Measurements from ENCODE around the gene TEN1.
"Not testable (repeated sequence)": the region's sequence is repeated elsewhere in the genome, so short reads cannot be mapped to it uniquely, and the experiment has no call there.

Gene TEN1

DNA sequence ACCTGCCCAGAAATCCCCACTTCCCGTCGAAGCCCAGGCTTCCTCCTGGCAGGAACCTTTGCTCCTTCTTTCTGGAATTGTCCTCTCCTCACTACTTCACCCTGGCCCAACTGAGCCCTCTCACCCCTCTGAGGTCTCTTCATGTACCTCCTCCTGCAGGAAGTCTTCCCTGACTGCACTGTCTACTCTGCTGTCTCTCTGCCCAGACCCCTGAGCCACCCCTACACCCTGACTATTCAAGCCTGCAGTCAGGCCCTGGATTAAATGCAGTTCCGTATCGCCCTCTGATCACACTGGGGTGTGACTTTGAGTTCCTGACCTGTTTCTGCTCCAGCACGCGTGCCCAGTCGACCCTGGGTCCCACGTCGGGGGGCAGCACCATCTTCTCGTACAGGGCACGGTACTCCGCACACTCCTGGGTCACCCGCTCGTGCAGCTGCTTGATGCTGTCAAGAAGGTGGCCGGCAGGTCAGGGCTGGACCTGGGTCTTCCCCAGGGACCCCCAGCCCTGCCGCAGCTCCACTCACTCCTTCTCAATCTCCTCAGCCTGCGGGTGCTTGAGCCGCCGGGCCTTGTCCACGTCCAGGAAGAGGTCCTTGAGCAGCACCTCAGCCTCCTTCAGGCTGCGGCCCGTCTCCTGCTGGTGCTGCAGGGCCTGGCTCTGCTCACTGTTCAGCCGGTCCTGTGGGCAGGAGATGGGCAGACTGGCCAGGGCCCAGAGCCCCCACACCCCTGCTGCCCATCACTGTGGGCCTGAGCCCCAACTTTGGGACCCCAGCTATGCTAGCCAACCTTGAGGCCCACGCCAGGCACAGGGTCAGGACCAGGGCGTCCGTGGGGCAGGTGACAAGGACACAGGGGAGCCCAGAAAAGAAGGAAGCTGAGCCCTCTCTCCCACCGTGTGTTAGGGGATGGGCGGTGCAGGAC is 44.2 kb downstream of the TEN1 start:
- FAIRE-seq = no peak

DNA sequence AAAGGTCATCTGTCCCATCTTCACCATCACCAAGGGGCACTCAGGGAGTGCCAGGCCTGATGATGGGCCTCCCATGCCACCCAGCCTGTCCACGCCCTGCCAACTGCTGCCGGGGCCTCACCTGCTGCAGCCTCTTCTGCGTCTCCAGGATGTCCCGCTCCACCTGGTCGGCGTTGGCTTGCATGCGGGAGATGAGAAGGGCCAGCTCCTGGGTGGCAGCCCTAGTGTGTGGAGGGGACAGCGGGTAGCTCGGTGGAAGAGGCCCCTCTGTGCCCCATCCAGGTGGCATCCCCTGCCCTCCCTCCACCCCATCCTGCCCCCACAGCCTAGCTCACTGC is 44.8 kb downstream of the TEN1 start:
- DNase-seq (ENCODE audit: extremely low spot score, insufficient read length, low read depth) (no peak), FAIRE-seq (no peak)

More for the DNA sequence above, 44.2 kb downstream of the TEN1 start:
- no peak for DNase-seq (ENCODE audit: extremely low spot score, insufficient read length, low read depth)

DNA sequence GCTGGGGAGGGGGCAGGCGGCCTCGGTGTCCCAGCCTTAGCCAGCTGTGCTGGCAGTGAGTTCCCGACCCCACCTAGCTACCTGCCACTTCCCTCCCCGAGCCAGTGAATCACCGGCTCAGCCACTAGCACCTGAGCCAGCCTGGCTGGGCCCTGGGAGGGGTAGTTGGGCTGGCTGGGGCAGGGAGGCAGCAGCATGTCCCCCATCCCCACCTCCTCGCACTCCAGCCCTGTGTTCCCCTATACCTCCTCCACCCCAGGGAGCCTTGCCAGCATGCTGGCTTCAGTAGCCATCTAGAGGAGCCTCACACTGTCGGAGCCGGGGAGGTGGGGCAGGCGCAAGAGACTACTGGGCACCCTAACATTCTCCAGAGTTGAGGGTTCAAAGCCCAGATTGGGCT is 45.3 kb downstream of the TEN1 start:
- no peak for DNase-seq (ENCODE audit: extremely low spot score, insufficient read length, low read depth)
- FAIRE-seq = no peak

DNA sequence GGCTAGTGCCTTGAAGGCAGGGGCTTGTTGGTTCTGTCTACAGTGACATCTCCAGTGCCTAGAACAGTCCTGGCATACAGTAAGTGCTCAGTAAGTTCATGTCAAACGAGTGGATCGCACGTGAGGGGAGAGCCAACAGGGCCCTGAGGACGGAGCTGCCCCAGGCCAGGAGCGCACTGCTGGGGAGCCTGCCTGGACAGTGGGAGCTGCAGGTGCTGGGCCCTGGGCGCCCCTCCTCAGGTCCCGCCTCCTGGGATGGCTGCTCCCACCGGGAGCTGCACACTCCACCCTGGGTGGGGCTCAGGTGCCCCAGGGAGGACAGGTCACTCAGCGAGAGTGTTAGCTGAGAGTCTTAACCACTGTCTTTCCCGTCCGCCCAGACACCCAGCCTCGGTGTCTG is 46.3 kb downstream of the TEN1 start:
- DNase-seq (ENCODE audit: extremely low spot score, insufficient read length, low read depth) = no peak
- FAIRE-seq = no peak

DNA sequence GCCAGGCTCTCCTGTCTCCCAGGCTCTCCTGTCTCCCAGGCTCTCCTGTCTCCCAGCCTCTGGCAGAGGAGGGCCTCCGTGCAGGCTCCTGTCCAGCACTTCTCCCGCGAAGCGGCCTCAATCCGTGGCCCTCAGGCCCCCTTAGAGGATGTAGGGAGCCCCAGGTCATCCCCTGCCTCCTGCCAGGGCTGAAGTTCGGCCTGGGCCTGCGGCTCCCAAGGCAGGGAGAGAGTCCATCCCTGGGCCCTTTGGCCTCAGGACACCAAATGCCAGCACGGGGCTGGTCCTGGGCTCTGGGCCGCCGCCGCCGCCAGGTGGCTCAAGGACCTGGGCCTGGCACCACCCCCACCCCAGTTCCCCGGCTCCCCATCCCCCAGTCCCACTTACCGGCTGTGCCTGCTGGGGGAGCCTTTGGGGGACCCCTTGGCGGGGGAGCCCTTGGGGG is 47.7 kb downstream of the TEN1 start:
- DNase-seq (ENCODE audit: extremely low spot score, insufficient read length, low read depth) = no peak
- no peak for FAIRE-seq

DNA sequence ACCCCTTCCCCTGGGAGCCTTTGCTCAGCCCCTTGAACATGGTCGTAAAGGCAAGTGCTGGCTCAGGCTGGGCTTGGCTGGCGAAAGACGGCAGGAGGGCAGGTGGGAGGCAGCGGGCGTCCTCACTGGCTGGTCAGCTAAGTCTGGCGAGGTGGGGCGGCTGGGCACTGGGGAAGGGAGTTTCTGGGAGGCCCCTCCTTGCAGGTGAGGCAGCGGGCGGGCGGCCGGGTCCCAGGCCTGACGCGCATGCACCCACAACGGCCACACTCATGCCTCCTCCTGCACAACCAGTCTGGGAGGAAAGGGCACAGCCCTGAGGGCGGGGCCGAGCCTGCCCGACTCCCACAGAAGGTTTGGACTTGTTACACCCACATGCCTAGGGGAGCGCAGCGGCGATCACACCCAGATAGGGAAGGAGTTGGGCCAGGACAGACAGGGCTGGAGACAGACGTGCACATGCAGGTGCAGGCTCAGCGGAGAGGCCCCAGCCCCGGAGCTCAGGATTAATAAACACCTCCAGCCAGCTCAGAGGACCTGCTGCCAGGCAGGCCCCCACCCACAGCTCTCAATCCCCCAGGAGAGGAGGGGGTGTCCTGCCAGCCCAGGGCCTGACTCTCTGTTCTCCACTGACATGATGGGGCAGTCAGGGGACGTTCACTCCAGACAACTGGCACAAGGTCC is 48.3 kb downstream of the TEN1 start, which contains the start of gene EVPL:
TSS of gene EVPL (minus strand) at position 148 of the 681 bp plus-strand sequence. CDS start at position 40, 108 bp downstream.
- DNase-seq (ENCODE audit: extremely low spot score, insufficient read length, low read depth) = no peak
- no peak for FAIRE-seq

DNA sequence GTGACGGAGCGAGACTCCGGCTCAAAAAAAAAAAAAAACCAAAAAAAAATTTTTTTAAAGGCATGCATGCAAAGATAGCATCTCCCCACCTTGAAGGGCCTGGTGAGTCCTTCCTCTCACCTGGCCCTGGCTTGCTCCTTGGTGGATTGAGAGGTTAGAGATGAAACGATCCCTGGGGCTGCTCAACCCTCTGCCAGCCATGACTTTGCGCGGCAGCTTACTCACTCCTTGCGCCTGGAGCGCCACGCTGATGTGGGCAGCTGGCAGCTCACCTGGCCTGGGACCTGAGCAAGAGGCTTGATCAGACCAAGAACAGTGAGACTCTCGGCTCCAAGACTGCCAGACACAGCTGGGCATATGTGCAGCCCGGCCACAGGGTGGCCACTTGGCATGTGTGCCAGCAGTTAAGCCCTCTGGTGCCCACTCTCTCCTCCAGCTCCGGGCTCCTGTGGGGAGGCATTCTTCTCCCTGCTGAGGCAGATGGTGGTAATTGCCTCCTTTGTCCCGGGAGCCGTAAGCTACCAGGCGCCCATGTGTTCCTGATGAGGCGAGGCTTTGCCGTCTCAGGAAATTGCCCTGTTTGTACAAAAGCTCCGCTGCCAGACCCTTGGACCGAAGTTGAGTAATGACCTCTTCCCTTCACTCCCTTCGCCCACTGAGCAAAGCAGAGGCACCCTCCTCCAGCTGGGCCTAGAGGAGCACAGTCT is 53.2 kb downstream of the TEN1 start:
- no peak for FAIRE-seq
- no peak for DNase-seq (ENCODE audit: extremely low spot score, insufficient read length, low read depth)

DNA sequence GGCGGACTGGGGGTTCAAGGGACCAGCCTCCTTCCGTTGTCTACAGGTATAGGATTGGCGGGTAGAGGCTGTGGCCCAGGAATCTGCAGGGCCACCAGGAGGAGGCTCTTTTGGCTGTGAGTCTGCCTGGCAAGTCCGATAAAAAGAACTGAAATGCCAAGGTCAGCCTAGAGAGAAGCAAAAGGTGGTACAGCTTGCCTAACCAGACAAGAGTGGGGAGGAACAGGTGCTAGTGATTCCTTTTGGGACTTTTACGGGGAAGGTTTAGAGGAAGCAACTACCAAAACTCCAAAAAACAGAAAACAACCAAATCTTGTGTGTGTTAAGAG is 53.7 kb downstream of the TEN1 start:
- FAIRE-seq (no peak), DNase-seq (ENCODE audit: extremely low spot score, insufficient read length, low read depth) (no peak)

DNA sequence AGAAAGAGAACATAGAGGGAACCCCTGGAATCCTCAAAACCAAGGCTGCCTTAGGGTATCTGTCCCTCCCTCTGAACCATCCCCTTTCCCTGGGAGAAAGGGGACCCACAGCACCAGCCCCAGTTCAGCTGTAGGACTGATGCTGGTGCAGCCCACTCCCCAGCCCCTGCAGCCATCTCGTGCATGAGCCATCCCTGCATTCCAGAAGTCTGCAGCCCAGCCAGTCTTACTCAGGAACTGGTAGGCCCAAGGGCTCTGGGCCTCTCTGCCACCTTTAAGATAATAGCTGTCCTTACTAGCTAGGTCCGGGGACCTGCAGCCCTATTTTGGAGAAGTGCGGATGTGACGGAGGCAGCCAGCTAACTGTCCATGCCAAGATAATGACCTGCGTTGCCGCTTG is 54.1 kb downstream of the TEN1 start:
- DNase-seq (ENCODE audit: extremely low spot score, insufficient read length, low read depth) (no peak), FAIRE-seq (no peak)

DNA sequence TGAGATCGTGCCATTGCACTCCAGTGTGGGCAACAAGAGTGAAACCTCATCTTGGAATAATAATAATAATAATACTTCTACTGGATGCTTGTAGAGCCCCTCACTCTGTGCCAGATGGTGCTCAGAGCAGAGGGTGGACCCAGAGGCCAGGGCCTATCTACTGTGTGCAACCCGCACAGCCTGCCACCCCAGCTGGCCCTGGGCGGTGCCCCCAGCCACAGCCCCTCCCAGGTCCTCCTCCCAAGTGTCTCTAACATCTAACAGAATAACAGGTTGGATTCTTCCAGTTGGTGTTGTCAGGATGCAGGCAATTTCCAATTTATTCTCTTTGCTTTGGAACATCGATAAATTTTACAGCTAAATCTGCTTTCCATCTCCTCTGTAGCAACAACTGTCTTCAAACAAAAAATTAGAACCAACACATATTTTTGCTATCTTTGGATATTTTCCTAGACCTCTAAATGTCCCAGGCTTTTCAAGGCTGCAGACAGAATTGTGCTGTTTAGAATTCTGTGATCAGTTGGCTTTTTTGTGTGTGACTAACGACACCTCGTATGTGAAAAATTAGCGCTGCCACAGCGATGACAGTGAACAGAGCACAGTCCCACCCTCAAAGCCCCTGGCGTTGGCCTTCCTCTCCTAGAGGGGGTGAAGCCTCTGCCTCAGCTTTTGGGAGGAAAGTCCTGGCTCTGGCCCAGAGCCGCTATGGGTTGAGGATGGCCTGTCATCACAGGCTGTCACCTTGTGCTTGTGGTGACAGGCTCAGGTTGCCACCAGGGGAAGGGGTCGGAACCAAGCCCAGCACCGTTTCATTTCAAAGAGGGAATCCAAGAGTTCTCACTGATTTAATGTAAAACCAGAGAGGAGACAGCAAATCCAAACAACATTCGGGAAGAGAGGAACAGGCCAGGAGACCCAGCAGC is 55.6 kb downstream of the TEN1 start:
- no peak for FAIRE-seq

DNA sequence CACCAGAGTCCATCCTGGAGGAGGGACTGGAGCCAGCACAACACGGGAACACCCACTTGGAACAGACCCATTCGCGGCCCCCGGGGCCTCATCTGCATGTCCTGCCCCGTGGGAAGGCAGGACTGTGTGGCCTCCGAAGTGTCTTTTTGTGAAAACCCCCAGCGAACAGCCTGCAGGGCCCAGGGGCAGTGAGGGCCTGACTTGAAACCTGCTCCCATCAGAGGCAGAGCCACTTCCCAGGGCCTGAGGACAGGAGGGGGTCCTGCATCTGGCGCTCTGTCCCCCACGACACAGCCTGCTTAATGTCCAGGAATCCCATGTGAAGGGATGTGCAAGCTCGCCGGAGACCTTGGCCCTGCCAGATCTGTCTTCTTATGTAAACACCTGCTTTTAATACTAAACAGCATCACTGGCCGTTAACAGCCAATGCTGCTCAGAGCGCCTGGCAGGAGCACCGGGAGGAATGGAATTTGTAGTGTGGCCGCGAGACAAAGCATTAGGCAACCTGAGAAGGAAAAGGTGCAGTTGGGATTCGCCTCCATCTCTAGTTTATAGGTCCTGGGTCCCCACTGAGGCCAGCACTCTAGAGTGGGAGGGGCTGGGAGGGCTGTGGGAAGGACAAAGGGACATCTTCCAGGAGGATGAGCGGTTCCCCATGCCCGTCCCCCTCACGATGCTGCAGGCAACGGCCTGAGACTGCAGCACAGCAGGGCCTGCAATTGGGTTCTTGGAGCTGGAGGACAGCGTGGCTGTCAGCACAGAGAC is 57.6 kb downstream of the TEN1 start:
- FAIRE-seq = no peak
- DNase-seq (ENCODE audit: extremely low spot score, insufficient read length, low read depth) = no peak

More for the DNA sequence above, 55.6 kb downstream of the TEN1 start:
- DNase-seq (ENCODE audit: extremely low spot score, insufficient read length, low read depth) = no peak

DNA sequence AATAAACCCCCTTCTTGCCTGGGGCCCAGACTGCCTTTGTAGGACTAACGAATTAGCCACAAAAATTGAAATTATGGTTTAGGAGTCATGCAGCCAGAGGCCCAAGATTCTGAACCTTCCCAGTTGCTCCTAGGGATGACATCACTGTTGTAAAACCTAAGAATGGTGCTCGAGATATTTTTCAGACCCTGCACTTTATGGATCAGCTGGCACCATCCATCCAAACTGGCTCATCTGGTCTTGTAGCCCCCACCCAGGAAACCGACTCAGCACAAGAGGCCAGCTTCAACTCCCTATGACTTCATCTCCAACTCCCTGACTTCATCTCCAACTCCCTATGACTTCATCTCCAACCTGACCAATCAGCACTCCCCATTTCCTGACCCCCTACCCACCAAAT is 59.0 kb downstream of the TEN1 start:
- no peak for FAIRE-seq
- DNase-seq (ENCODE audit: extremely low spot score, insufficient read length, low read depth) = no peak

DNA sequence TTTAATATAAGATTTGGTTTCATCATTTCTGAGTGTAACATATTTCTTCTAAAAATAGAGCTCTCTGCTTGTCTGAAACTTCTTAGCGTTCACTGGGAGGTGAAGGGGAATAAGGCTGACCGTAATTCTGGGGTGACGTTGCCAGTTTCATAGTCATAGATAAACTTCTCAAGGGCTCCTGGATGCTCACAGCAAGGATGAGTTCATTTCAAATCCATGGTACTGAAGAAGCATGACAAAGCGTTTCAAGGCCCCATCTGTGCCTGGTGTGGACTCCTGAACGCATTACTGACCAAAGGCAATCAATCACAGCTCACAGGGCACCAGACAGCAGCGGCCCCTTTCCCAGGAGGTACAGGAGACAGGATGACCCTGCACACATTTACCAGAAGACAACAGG is 60.1 kb downstream of the TEN1 start:
- FAIRE-seq = no peak
- DNase-seq (ENCODE audit: extremely low spot score, insufficient read length, low read depth) = no peak

DNA sequence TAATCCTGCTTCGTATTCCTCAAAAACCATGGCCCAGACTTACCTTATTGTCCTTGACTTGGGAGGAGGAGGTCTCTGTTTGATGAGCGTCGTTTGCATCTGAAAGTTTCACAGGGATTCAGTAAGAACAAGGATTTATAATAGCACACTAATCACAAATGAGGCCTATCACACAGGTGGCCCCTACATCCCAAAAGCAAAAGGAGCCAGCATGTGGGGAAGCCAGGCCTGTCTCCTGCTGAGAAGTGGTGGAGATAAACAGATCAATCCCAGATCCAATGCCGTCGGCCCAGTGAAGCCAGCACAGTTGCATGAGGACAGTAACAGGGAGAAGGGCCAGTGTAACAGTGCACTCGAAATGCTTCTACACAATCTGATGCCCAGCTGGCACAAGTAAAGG is 61.3 kb downstream of the TEN1 start:
- FAIRE-seq (no peak), DNase-seq (ENCODE audit: extremely low spot score, insufficient read length, low read depth) (no peak)

DNA sequence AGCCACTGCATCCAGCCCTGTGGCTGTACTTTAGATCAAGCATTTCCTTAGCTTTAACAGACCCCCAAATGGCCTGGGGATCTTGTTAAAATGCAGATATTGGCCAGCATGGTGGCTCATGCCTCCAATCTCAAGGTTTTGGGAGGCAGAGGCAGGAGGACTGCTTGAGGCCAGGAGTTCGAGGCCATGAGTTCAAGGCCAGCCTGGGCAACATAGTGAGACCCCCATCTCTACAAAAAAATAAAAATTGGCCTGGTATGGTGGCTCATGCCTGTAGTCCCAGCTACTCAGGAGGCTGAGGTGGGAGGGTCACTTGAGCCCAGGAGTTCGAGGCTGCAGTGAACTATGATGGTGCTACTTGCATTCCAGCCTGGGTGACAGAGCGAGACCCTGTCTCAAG is 63.8 kb downstream of the TEN1 start:
- FAIRE-seq; DNase-seq (ENCODE audit: extremely low spot score, insufficient read length, low read depth): not testable (repeated sequence)

DNA sequence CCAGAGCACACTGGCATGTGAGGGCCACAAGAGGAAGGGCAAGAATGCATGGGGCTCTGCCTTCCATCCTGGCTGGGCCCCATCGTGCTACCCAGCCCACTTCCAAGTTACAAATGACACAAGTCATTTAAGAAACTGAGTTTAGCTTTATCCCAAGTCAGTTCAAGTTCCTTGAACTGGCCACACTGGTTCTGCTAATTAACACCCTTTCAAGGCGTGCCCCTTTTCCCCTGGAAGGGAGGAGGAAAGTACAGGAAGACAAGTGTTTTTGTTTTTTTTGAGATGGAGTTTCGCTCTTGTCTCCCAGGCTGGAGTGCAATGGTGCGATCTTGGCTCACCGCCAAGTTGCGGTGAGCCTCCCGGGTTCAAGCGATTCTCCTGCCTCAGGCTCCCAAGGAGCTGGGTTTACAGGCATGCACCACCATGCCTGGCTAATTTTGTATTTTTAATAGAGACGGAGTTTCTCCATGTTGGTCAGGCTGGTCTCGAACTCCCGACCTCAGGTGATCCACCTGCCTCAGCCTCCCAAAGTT is 65.5 kb downstream of the TEN1 start:
- not testable (repeated sequence) for DNase-seq (ENCODE audit: extremely low spot score, insufficient read length, low read depth); FAIRE-seq

DNA sequence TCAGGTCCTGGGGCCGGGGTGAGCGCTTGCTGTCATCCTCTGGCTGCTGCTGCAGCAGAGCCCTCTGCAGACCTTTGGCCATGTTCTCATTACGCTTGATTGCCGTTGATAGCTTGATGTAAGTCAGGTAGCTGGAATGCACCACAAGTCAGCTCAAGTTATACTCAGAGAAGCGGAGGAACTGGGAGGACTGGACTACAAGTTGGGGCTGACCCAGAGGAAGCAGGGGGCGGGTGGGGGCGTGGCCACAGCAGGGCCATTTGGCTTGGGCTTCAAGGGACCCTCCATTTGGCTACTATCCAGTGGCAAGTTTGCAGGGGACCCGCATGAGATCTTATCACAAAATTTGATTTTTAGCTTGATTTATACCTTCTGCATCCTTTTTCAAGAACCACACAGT is 67.0 kb downstream of the TEN1 start:
- DNase-seq (ENCODE audit: extremely low spot score, insufficient read length, low read depth) = no peak
- no peak for FAIRE-seq

DNA sequence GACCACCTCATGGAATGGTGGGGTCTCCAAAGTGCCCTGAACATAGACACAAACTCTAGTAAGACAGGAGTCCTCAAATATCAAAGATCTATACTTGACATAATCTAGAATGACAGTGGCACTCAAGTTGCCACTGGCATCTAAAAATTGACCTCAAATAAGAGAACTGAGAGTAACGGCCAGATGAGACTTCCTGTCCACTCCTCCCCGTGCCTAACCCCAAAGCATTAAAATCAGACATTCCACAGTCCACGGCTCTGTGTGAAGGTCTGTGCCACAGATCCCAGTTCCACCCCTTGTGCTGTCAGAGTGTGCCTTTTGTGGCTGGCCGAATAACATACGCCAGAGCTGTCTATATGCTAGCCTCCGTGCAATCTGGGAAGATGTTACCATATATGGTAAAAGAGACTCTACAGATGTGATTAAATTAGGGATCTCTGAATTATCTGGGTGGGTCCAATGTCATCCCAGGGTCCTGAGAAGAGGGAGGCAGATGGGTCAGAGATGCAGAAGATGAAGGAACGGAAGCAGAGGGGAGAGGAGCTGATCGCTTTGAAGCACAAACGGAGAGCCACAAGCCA is 69.1 kb downstream of the TEN1 start:
- FAIRE-seq = peak; percentile 65

More for the DNA sequence above, 69.1 kb downstream of the TEN1 start:
- no peak for DNase-seq (ENCODE audit: extremely low spot score, insufficient read length, low read depth)
